ENCODE results near the gene ASF1A. TPM values are rescaled to one million over a fixed set of nuclear protein-coding genes. Genes with fewer than 3 reads are reported as not detected.

Gene ASF1A
- total RNA-seq, 4 donors from 2014 or later = 0.20 to 10.4 (median 9.7) TPM; not detected in 1

DNA sequence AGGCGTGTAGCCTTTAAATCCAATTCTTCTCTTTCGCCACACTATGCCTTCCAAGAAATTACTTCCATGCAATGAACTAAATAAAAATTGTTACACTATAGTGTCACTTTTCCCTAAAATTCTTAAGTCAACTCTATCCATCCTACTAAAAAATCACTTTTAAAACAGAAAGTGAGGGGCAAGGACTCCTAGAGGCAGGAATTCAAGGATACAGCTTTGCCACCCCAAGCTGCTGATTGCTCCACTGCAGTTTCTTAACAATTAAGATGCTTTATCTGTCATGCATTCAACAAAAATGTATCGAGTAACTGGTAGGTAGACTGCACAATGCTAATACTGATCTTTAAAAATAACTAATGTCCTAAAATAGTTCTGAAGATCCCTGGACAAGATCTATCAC lies 36.7 kb downstream of the ASF1A start:
- Histone ChIP-seq H3K9me3 (no peaks in the 10 kb centered on the region), H3K36me3 (peaks cover 0 to 30% (median 13%) of the 10 kb centered on the region in 4 donors), H3K27ac (no peak overlapping the region), H3K4me1 (peaks cover 0 to 14% (median 9%) of the 10 kb centered on the region in 4 donors), H3K27me3 (no peaks in the 10 kb centered on the region), H3K4me3 (no peak overlapping the region)
- intact Hi-C loops (cut with DNase I; ENCODE audit: low total_unique reads) (no loop called here), in situ Hi-C loops (cut with MboI; ENCODE audit: low pct_ligation_motif_present in 1 of 4, low pct_unique_long_range_greater_than_20kb in 1 of 4, low sequenced_read_pairs in 3 of 4) (no loop called here)
- DNase-seq = no peak
- TF ChIP-seq POLR2A (IDR thresholded peaks at IDR 0.05) = no peak
- TF ChIP-seq, protein P1, sequence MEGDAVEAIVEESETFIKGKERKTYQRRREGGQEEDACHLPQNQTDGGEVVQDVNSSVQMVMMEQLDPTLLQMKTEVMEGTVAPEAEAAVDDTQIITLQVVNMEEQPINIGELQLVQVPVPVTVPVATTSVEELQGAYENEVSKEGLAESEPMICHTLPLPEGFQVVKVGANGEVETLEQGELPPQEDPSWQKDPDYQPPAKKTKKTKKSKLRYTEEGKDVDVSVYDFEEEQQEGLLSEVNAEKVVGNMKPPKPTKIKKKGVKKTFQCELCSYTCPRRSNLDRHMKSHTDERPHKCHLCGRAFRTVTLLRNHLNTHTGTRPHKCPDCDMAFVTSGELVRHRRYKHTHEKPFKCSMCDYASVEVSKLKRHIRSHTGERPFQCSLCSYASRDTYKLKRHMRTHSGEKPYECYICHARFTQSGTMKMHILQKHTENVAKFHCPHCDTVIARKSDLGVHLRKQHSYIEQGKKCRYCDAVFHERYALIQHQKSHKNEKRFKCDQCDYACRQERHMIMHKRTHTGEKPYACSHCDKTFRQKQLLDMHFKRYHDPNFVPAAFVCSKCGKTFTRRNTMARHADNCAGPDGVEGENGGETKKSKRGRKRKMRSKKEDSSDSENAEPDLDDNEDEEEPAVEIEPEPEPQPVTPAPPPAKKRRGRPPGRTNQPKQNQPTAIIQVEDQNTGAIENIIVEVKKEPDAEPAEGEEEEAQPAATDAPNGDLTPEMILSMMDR (IDR thresholded peaks at IDR 0.05) = no peak
- no peak for TF ChIP-seq POLR2AphosphoS5 (IDR thresholded peaks at IDR 0.05)
- no peak for TF ChIP-seq EP300 (IDR thresholded peaks at IDR 0.05; ENCODE audit: low read depth)
- 95 to 98% methylated on average over 3 of the region's 3 CpGs for WGBS, 2 donors (ENCODE audit: low coverage in 1 of 2)

DNA sequence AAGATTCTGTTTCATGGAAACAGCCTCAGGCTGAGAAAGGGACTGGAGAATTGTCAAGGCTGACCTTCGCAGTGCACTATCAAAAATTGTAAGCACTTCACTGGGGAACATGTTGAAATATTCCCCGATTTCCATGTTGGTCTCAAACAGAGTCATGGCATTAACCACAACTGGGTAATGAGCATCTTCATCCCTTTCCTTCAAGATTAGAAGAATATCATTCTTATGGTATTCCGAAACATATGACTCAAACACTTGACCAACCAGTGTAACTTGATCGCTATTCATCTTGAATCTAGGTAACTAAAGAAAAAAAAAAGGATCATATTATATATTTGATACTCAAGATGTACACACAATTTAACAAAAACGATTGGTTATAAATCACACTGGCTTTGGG lies 37.5 kb downstream of the ASF1A start:
- intact Hi-C loops (cut with DNase I; ENCODE audit: low total_unique reads) = no loop called here
- H3K36me3 ChIP-seq = peaks cover 0 to 28% (median 13%) of the 10 kb centered on the region in 4 donors
- 89 to 93% methylated on average over 3 to 5 of the region's 5 CpGs for WGBS, 2 donors (ENCODE audit: low coverage in 1 of 2)
- no peak overlapping the region for H3K27ac ChIP-seq
- H3K9me3 ChIP-seq = no peaks in the 10 kb centered on the region
- no peak overlapping the region for H3K4me3 ChIP-seq
- H3K4me1 ChIP-seq = peaks cover 0 to 16% (median 10%) of the 10 kb centered on the region in 4 donors
- no peak for DNase-seq
- no peaks in the 10 kb centered on the region for H3K27me3 ChIP-seq
- in situ Hi-C loops (cut with MboI; ENCODE audit: low pct_ligation_motif_present in 1 of 4, low pct_unique_long_range_greater_than_20kb in 1 of 4, low sequenced_read_pairs in 3 of 4) = no loop called here
- TF ChIP-seq, protein P1 (IDR thresholded peaks at IDR 0.05) = no peak
- TF ChIP-seq POLR2A (IDR thresholded peaks at IDR 0.05) (no peak), EP300 (IDR thresholded peaks at IDR 0.05; ENCODE audit: low read depth) (no peak), POLR2AphosphoS5 (IDR thresholded peaks at IDR 0.05) (no peak)

DNA sequence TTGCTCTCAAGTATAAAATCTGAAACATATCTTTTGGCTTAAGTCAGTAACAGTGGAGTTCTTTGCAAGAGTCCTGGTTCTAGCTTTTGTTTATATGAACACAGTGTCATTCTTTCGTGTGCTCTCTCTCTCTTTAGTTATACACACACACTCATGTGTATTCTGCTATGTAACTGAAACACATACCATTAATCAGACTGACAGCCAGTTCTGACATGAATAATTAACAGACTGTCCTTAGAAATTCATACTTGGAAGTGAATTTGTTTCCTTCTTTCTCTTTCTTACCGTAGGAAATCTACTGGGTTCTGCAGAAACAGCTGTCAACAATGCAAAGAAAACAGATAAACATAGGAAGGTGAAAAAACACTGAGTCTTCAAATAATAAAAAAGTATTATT lies 38.5 kb downstream of the ASF1A start:
- H3K9me3 ChIP-seq = no peaks in the 10 kb centered on the region
- H3K36me3 ChIP-seq = peaks cover 0 to 20% (median 8%) of the 10 kb centered on the region in 4 donors
- no peak overlapping the region for H3K4me3 ChIP-seq
- in situ Hi-C loops (cut with MboI; ENCODE audit: low pct_ligation_motif_present in 1 of 4, low pct_unique_long_range_greater_than_20kb in 1 of 4, low sequenced_read_pairs in 3 of 4) = no loop called here
- DNase-seq = no peak
- WGBS, 2 donors (ENCODE audit: low coverage in 1 of 2) = 45 to 57% methylated on average over 2 of the region's 2 CpGs
- peaks cover 0 to 16% (median 10%) of the 10 kb centered on the region in 4 donors for H3K4me1 ChIP-seq
- TF ChIP-seq POLR2A (IDR thresholded peaks at IDR 0.05) (no peak), POLR2AphosphoS5 (IDR thresholded peaks at IDR 0.05) (no peak), EP300 (IDR thresholded peaks at IDR 0.05; ENCODE audit: low read depth) (no peak)
- TF ChIP-seq, protein P1 (IDR thresholded peaks at IDR 0.05) = no peak
- H3K27ac ChIP-seq = no peak overlapping the region
- no peaks in the 10 kb centered on the region for H3K27me3 ChIP-seq
- intact Hi-C loops (cut with DNase I; ENCODE audit: low total_unique reads) = no loop called here

DNA sequence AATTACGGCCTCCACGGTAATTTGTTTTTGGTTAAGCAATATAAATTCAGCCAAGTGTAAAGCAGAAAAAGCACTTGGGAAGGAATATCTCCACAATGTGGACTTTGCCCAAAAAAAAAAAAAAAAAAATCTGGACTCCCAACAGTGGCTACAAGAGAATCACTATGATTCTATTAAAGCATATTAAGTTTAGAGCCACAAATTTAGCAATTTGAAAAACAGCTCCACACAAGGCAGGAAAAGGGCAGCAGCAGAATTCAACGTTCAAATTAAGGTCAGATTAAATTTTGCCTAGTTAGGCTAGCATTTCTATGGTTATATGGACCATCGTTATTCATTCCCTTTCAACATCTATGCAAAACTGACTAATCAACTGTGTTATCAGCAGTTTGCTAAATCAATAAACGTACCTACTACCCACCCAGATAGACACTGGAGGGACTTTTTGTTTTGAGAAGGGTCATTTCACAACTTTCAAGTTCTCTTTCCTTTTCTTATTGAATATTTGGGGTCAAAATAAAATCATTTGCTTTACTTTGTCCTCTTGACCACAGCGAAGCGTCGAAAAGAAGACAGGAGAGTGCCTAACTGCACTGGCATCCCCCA lies 40.0 kb downstream of the ASF1A start:
- intact Hi-C loops (cut with DNase I; ENCODE audit: low total_unique reads) (no loop called here), in situ Hi-C loops (cut with MboI; ENCODE audit: low pct_ligation_motif_present in 1 of 4, low pct_unique_long_range_greater_than_20kb in 1 of 4, low sequenced_read_pairs in 3 of 4) (no loop called here)
- H3K9me3 ChIP-seq = no peaks in the 10 kb centered on the region
- peak overlapping the region; percentile 25 to 97 (median 84) for H3K4me3 ChIP-seq
- H3K27me3 ChIP-seq = no peaks in the 10 kb centered on the region
- no peak for DNase-seq
- no peak for TF ChIP-seq EP300 (IDR thresholded peaks at IDR 0.05; ENCODE audit: low read depth)
- H3K36me3 ChIP-seq = peaks cover 0 to 14% (median 5%) of the 10 kb centered on the region in 4 donors
- WGBS, 2 donors (ENCODE audit: low coverage in 1 of 2) = 11 to 14% methylated on average over 5 to 8 of the region's 8 CpGs
- H3K27ac ChIP-seq = peak overlapping the region; percentile 97 to 99 (median 98)
- H3K4me1 ChIP-seq = peaks cover 0 to 16% (median 10%) of the 10 kb centered on the region in 4 donors

Data from transverse colon (tissue), 4 donors.